GM23338 (cell line): ENCODE results near the gene CHST15. TPM values are rescaled to one million over a fixed set of nuclear protein-coding genes. Genes with fewer than 3 reads are reported as not detected.

Source experiments
- ATAC-seq: fragments of 200-7000 bp; cut with Tn5 transposase; 3 replicates; pipeline ENCODE4 v1.9.1; 2020
- DNase-seq: peaks from one replicate; pipeline ENCODE4 v3.0.0-alpha.2; 2015; ENCODE audit warnings: low spot score
- H2AFZ ChIP-seq: fragments of 200-600 bp; sonication (generic); 2 replicates; pipeline ENCODE4 v1.8.0; 2016; ENCODE audit warnings: antibody characterized with exemption, mild to moderate bottlenecking, moderate library complexity
- H3F3A ChIP-seq: fragments of 200-600 bp; sonication (generic); replicated peaks from 2 replicates; pipeline ENCODE4 v1.8.0; 2017; ENCODE audit warnings: antibody characterized with exemption, mixed run types, low read depth
- H3K27ac ChIP-seq: fragments of 200-600 bp; sonication (generic); 2 replicates; pipeline ENCODE4 v1.6.1; 2016; ENCODE audit warnings: low read depth
- H3K27me3 ChIP-seq: fragments of 200-600 bp; sonication (generic); 2 replicates; pipeline ENCODE4 v1.8.0; 2016; ENCODE audit warnings: mild to moderate bottlenecking, mixed run types, moderate library complexity; ENCODE audit not compliant: insufficient read depth
- H3K36me3 ChIP-seq: fragments of 200-600 bp; sonication (generic); 2 replicates; pipeline ENCODE4 v1.8.0; 2016; ENCODE audit warnings: mild to moderate bottlenecking; ENCODE audit not compliant: insufficient read depth
- H3K4me1 ChIP-seq: fragments of 200-600 bp; sonication (generic); 2 replicates; pipeline ENCODE4 v1.8.0; 2016; ENCODE audit warnings: mild to moderate bottlenecking, moderate library complexity; ENCODE audit not compliant: insufficient read depth
- H3K4me2 ChIP-seq: fragments of 200-600 bp; sonication (generic); 2 replicates; pipeline ENCODE4 v1.7.1; 2017; ENCODE audit warnings: mixed run types
- H3K4me3 ChIP-seq: fragments of 200-600 bp; sonication (generic); 2 replicates; pipeline ENCODE4 v1.6.1; 2016; ENCODE audit warnings: mixed run types
- H3K79me2 ChIP-seq: fragments of 200-600 bp; sonication (generic); replicated peaks from 2 replicates; pipeline ENCODE4 v1.8.0; 2017; ENCODE audit warnings: mild to moderate bottlenecking; ENCODE audit not compliant: insufficient read depth
- H3K9me2 ChIP-seq: fragments of 200-600 bp; sonication (generic); 2 replicates; pipeline ENCODE4 v1.8.0; 2017; ENCODE audit not compliant: insufficient read depth
- H4K20me1 ChIP-seq: fragments of 200-600 bp; sonication (generic); replicated peaks from 2 replicates; pipeline ENCODE4 v1.8.0; 2017; ENCODE audit warnings: mild to moderate bottlenecking; ENCODE audit not compliant: insufficient read depth
- H3K27ac Mint-ChIP-seq: 2 replicates; pipeline ENCODE4 v1.8.0; 2020; ENCODE audit warnings: inconsistent platforms, mild to moderate bottlenecking, moderate library complexity, mixed read lengths
- H3K27me3 Mint-ChIP-seq: 3 replicates; pipeline ENCODE4 v1.8.0; 2022; ENCODE audit warnings: low read depth, mild to moderate bottlenecking, moderate library complexity, mixed read lengths, inconsistent platforms; ENCODE audit not compliant: insufficient read depth, poor library complexity
- H3K36me3 Mint-ChIP-seq: 3 replicates; pipeline ENCODE4 v1.8.0; 2021; ENCODE audit warnings: low read depth, mild to moderate bottlenecking, inconsistent platforms, moderate library complexity, mixed read lengths
- H3K4me1 Mint-ChIP-seq: 3 replicates; pipeline ENCODE4 v1.8.0; 2020; ENCODE audit warnings: mild to moderate bottlenecking, inconsistent platforms, mixed read lengths
- H3K4me3 Mint-ChIP-seq: 3 replicates; pipeline ENCODE4 v1.8.0; 2021; ENCODE audit warnings: moderate library complexity, mild to moderate bottlenecking, inconsistent platforms, mixed read lengths
- H3K9me3 Mint-ChIP-seq: 3 replicates; pipeline ENCODE4 v1.8.0; 2020; ENCODE audit warnings: moderate library complexity, mild to moderate bottlenecking, inconsistent platforms, mixed read lengths
- CREB1 ChIP-seq: fragments of 250-450 bp; sonication (Bioruptor Pico); IDR thresholded peaks from 2 replicates; pipeline ENCODE4 v1.5.0; 2020; ENCODE audit warnings: low read depth, mild to moderate bottlenecking, moderate library complexity
- CTCF ChIP-seq, 2 experiments: fragments of 200-600 bp in 1 of 2; sonication (generic) in 1 of 2; conservative IDR thresholded peaks; 2 replicates each; pipeline versions ENCODE4 v1.5.1 to v1.6.1; 2016 to 2017; ENCODE audit warnings: antibody characterized with exemption in 2 of 2, low read depth in 2 of 2, mild to moderate bottlenecking in 2 of 2, moderate library complexity in 1 of 2
- EZH2 ChIP-seq: fragments of 200-600 bp; sonication (generic); IDR thresholded peaks from one replicate; pipeline ENCODE4 v1.8.0; 2017; ENCODE audit warnings: antibody characterized with exemption, mild to moderate bottlenecking, low read depth; ENCODE audit not compliant: unreplicated experiment
- EZH2phosphoT487 ChIP-seq: fragments of 200-600 bp; sonication (generic); IDR thresholded peaks from one replicate; pipeline ENCODE4 v1.8.1; 2018; ENCODE audit warnings: antibody characterized with exemption; ENCODE audit not compliant: unreplicated experiment
- JUNB ChIP-seq: IDR thresholded peaks from one replicate; pipeline ENCODE4 v1.6.1; 2016; ENCODE audit warnings: antibody characterized with exemption; ENCODE audit not compliant: unreplicated experiment
- NANOG ChIP-seq: IDR thresholded peaks from 2 replicates; pipeline ENCODE4 v1.6.1; 2016; ENCODE audit warnings: antibody characterized with exemption, borderline replicate concordance
- POLR2AphosphoS5 ChIP-seq: IDR thresholded peaks from 2 replicates; pipeline ENCODE4 v1.6.1; 2016; ENCODE audit warnings: antibody characterized with exemption, low read depth
- REST ChIP-seq: IDR thresholded peaks from one replicate; pipeline ENCODE4 v1.6.1; 2018; ENCODE audit warnings: antibody characterized with exemption; ENCODE audit not compliant: unreplicated experiment
- STAT1 ChIP-seq: IDR thresholded peaks from one replicate; pipeline ENCODE4 v1.6.1; 2016; ENCODE audit warnings: antibody characterized with exemption; ENCODE audit not compliant: unreplicated experiment
- ZNF114 ChIP-seq: fragments of 250-450 bp; sonication (Bioruptor Pico); IDR thresholded peaks from 2 replicates; pipeline ENCODE4 v1.5.0; 2020; ENCODE audit warnings: mild to moderate bottlenecking, moderate library complexity
- ZNF331 ChIP-seq: fragments of 250-450 bp; sonication (Bioruptor Pico); IDR thresholded peaks from 2 replicates; pipeline ENCODE4 v1.5.0; 2020; ENCODE audit warnings: low read depth, mild to moderate bottlenecking, moderate library complexity
- ZNF462 ChIP-seq: fragments of 250-450 bp; sonication (Bioruptor Pico); IDR thresholded peaks from 2 replicates; pipeline ENCODE4 v1.5.0; 2020; ENCODE audit warnings: mild to moderate bottlenecking, moderate library complexity
- polyA plus RNA-seq: library from polyadenylated mRNA; unstranded; fragments of >200 nt; fragmentation: Nextera tagmentation; extraction: Ambion mirVana; gene quantifications from 2 replicates; pipeline ENCODE4 v1.2.1, GENCODE V29; 2016
- total RNA-seq: library from RNA; depleted of rRNA; stranded (reverse); fragments of >200 nt; shearing (Covaris generic); gene quantifications from 2 replicates; pipeline ENCODE4 v1.2.3, GENCODE V29; 2014
- TF ChIP-seq, protein P1 (sequence below): IDR thresholded peaks from 2 replicates; pipeline ENCODE4 v1.6.1; 2016; ENCODE audit warnings: antibody characterized with exemption

CHST15 gene
- total and polyA plus RNA-seq, 2 experiments from 2014 or later: 2.6 to 11.2 TPM

DNA sequence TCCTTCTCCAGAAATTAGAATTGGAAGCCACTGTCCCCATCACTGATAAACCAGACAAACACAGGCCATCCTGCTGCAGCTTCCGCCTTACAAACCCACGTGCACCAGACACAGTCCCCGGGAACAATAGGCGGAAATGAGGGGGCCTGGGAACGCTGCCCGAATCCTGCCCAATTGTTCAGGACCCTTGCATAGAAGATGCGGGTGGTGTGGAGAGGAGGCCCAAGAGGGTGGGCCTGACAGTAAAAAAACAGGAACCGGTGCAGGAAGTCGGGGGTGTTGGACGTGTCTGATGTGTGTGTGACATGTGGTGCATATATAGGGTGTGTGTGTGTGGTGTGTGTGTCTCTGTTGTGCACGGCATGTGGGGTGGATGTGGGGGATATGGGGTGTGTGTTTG is 26.5 kb upstream of the CHST15 start:
- no peak overlapping the region for H3K4me3 ChIP-seq
- H3K27ac ChIP-seq: no peak overlapping the region
- H3F3A ChIP-seq: no peaks in the 10 kb centered on the region
- no peaks in the 10 kb centered on the region for H3K4me1 ChIP-seq
- no peaks in the 10 kb centered on the region for H3K79me2 ChIP-seq
- H3K27me3 ChIP-seq: no peaks in the 10 kb centered on the region
- no peaks in the 10 kb centered on the region for H3K9me2 ChIP-seq
- no peak for DNase-seq
- no peak overlapping the region for H2AFZ ChIP-seq
- H3K27ac Mint-ChIP-seq: no peak overlapping the region
- peaks cover 9% of the 10 kb centered on the region for H3K27me3 Mint-ChIP-seq
- ATAC-seq: no peak
- H3K9me3 Mint-ChIP-seq: no peaks in the 10 kb centered on the region
- H3K4me2 ChIP-seq: no peak overlapping the region
- TF ChIP-seq ZNF462 (CRISPR knock-in tag): no peak
- TF ChIP-seq JUNB: no peak
- no peak for TF ChIP-seq REST
- no peak for TF ChIP-seq CREB1 (CRISPR knock-in tag)
- no peak for TF ChIP-seq CTCF (conservative IDR thresholded peaks at IDR 0.05; ENCODE audit: low read depth in 2 of 2)
- TF ChIP-seq STAT1: no peak
- no peak for TF ChIP-seq NANOG
- no peak for TF ChIP-seq EZH2phosphoT487
- no peak for TF ChIP-seq POLR2AphosphoS5
- TF ChIP-seq ZNF331 (CRISPR knock-in tag): no peak
- no peak for TF ChIP-seq EZH2
- no peak for TF ChIP-seq ZNF114
- TF ChIP-seq, protein P1, sequence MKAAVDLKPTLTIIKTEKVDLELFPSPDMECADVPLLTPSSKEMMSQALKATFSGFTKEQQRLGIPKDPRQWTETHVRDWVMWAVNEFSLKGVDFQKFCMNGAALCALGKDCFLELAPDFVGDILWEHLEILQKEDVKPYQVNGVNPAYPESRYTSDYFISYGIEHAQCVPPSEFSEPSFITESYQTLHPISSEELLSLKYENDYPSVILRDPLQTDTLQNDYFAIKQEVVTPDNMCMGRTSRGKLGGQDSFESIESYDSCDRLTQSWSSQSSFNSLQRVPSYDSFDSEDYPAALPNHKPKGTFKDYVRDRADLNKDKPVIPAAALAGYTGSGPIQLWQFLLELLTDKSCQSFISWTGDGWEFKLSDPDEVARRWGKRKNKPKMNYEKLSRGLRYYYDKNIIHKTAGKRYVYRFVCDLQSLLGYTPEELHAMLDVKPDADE: no peak
- H4K20me1 ChIP-seq: no peaks in the 10 kb centered on the region; the same call in 1 of the 2 replicates
- H3K36me3 ChIP-seq: no peaks in the 10 kb centered on the region
- H3K4me3 Mint-ChIP-seq: no peak overlapping the region
- H3K36me3 Mint-ChIP-seq: no peaks in the 10 kb centered on the region
- H3K4me1 Mint-ChIP-seq: 0 out of 3 replicates have a peak, but pooled peaks cover 4% of the 10 kb centered on the region
